ENCODE results near the gene CCDC112. TPM values are rescaled to one million over a fixed set of nuclear protein-coding genes. Genes with fewer than 3 reads are reported as not detected.

The CCDC112 gene, protein sequence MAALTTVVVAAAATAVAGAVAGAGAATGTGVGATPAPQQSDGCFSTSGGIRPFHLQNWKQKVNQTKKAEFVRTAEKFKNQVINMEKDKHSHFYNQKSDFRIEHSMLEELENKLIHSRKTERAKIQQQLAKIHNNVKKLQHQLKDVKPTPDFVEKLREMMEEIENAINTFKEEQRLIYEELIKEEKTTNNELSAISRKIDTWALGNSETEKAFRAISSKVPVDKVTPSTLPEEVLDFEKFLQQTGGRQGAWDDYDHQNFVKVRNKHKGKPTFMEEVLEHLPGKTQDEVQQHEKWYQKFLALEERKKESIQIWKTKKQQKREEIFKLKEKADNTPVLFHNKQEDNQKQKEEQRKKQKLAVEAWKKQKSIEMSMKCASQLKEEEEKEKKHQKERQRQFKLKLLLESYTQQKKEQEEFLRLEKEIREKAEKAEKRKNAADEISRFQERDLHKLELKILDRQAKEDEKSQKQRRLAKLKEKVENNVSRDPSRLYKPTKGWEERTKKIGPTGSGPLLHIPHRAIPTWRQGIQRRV
- total RNA-seq (2022; extraction: Qiagen RNA extraction), result 7.1 to 12.9 TPM (median 7.7 TPM) in 5 replicates

DNA sequence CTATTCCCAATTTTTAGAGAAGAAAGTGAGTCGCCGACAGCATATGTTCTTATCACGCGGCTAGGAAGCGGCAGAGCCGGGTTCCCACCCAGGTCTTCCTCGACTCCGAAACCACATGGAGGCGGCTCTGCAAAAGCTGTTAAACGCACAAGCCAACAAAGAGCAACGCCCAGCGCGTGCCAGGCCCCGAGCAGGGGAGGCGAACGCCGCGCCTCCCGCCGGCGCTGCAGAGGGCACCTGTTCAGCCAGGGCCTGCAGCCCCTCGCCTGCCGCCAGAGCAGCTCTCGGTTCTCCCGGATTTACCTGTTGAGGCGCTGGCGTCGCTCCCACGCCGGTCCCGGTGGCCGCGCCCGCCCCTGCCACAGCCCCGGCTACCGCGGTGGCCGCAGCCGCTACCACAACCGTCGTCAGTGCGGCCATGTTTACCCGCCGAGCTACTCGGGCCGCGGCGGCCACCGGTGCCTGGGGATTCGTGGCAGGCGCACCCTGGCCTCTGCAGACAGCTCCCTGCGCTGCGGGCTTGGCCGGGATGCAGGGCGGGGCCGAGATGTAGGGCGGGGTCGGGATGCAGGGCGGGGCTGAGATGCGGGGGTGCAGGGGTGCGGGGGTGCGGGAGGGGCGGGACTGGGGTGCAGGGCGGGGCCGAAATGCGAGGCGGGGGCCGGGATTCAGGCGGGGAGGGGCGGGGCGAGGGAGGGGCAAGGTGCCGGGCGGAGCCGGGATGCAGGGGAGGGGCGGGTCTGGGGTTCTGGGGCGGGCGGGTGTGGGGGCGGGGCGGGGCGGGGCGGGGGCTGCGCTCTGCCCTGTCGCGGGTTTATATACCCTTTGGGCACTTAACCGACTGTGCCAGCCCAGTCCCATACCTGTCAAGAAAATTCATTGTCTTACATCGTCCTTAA, at the start of gene CCDC112:
CCDC112 (minus strand) TSS at position 531 of the 899 bp plus-strand sequence; CDS start at position 420, 111 bp downstream.

DNA sequence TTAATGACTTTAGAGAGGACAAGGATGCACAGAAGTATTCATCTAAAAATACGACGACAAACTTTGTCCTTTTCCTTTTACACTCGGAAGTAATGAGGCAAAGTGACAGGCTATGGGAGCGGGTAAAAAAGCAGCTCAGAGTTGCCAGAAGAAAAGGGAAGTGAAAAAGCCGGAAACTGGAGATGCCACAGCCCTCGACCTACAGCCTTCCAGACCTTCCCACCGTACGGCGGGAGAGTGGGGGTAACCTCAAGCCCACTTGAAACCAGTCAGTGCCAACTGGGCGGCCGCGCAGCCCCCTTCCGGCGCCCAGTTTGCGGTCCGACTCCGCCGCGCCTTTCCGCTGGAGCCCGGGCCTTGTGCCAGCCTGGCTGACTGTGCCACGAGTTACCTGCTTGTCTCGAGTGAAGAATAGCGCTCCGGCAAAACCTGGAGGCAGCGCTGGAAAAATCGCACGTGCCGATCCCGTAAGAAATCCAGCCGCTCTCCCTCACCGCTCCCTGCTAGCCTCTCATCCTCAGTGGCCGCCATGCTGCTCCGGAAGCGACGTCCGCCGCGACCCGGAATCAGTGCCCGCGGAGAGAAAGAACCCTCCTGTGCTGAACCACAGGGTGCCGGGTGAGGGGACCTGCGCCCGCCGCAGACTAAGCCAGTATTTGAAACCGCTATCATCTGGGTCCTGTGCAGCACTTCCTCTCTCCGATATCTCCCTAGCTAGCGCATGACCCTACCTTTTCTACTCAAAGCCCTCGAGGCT, 34.0 kb downstream of the CCDC112 start, which contains the start of gene PGGT1B:
PGGT1B (minus strand) TSS at position 557 of the 757 bp plus-strand sequence; CDS start at position 531, 26 bp downstream.

Other genes starting within 250 kb of the CCDC112 start
- gene TRIM36, start 126.7 kb downstream of the CCDC112 start, total RNA-seq (2022; extraction: Qiagen RNA extraction), result 1.5 to 2.4 TPM (median 2.3 TPM) in 5 replicates
- gene PGGT1B, start 33.8 kb downstream of the CCDC112 start, total RNA-seq (2022; extraction: Qiagen RNA extraction), result 17.7 to 25.0 TPM (median 21.5 TPM) in 5 replicates
- gene FEM1C, start 248.1 kb upstream of the CCDC112 start, total RNA-seq (2022; extraction: Qiagen RNA extraction), result 6.1 to 7.8 TPM (median 7.3 TPM) in 5 replicates

Data from A549 treated with Mapracorat at 1 μM for 4 hours (cell line).